ENCODE results near the gene AKR1B1. TPM values are rescaled to one million over a fixed set of nuclear protein-coding genes. Genes with fewer than 3 reads are reported as not detected.
"Not testable (repeated sequence)": the region's sequence is repeated elsewhere in the genome, so short reads cannot be mapped to it uniquely, and the experiment has no call there.

Gene AKR1B1
- total RNA-seq = 230 TPM
- long read RNA-seq, transcript AKR1B1-201 (10 exons, 1,409 nt) = major isoform, 355 of 387 reads
- long read RNA-seq, partial matches to known transcripts = 21 of 387 reads
- long read RNA-seq, other reads (novel, unspliced or antisense) = 8 of 387 reads

GRCh38 chr7:134458806-134459698, at the start of gene AKR1B1:
Gene AKR1B1, minus strand, starts transcription at chr7:134459100. Its CDS starts 38 bp downstream, at chr7:134459062.
- intact Hi-C loops (cut with micrococcal nuclease) = no loop called here
- ATAC-seq = peak; percentile 98
- DNase-seq = peak; percentile 96

DNA sequence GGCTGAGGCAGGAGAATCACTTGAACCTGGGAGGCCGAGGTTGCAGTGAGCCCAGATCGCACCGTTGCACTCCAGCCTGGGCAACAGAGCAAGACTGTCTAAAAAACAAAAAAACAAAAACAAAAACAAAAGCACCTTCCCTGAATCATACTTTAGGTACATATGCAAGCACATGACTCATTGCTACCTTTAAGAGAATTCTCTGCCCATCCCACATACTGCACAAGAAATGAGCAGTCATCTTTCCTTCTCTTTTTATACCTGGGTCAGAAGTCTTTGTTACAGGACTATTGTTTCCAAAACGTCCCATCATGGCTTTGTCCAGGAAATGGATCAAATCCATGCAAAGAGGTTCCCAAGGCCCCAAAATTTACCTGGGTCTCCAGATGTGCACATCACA, 47.0 kb upstream of the AKR1B1 start:
- ATAC-seq = no peak
- intact Hi-C loops (cut with micrococcal nuclease) = no loop called here

DNA sequence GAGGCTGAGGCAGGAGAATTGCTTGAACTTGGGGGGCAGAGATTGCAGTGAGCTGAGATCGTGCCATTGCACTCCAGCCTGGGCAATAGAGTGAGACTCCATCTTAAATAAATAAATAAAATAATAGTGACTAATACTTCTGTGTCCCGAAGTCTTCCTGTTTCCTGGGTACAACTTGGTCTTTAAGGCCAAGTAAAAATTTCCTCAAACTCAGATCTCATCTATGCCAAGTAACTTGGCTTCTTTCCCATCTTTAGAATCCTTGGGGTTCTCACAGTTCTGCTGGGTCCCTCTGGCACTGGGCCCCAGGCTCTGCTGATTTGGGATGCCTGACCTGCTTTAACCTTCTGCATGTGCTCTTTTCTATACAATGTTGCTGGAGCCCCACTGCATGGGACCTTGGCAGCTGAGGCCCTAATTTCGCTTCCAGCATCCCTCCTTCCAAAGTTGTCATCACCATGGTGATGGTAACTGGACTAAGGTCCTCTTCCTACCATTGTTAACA, 45.8 kb upstream of the AKR1B1 start:
- ATAC-seq (peak; percentile 15), DNase-seq (no peak)
- intact Hi-C loops (cut with micrococcal nuclease) = no loop called here

More for the DNA sequence above, 47.0 kb upstream of the AKR1B1 start:
- DNase-seq = no peak

DNA sequence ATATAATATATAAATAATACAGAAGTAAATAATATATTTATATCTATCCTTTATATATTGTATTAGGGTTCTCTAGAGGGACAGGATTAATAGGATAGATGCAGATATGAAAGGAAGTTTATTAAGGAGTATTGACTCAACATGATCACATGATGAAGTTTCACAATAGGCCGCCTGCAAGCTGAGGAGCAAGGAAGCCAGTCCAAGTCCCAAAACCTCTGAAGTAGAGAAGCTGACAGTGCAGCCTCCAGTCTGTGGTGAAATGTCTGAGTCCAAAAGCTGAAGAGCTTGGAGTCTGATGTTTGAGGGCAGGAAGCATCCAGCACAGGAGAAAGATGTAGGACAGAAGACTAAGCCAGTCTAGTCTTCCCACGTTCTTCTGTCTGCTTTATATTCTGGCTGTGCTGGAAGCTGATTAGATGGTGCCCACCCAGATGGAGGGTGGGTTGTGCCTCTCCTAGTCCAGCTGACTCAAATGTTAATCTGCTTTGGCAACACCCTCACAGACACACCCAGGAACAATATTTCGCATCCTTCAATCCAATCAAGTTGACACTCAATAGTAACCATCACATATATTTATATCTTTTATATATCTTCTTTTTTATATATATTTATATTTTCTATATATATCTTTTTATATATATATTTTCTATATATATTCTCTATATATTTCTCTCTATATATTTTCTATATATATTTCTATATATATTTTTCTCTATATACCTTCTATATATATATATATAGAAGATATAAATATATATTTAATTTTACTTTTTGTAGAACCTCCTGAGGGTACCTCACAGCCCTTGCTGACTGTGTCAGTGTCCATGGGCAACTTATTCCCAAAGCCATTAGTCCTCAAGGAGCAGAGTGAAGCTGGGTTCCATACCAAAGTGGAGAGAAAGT, 43.8 kb upstream of the AKR1B1 start:
- ATAC-seq = peak; percentile 86
- no peak for DNase-seq
- intact Hi-C loops (cut with micrococcal nuclease) = no loop called here

DNA sequence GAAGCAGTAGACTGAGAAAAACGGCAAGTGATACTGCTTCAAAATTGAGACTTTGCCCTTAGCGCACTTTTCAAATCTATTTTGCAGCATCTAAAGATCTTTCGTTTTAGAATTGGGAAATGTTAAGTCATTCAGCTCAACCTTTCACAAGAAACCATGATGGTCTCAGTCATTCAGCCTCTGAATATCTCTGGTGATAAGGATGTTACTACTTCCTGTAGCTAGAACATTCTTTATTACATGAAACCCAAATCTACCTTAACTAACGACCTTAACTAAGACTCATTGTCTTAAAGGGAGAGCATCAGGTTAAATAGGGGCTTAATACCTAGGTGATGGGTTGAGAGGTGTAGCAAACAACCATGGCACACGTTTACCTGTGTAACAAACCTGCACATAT, 42.1 kb upstream of the AKR1B1 start:
- DNase-seq = no peak
- no peak for ATAC-seq
- intact Hi-C loops (cut with micrococcal nuclease) = no loop called here

- DNase-seq (no peak), ATAC-seq (no peak)
- intact Hi-C loops (cut with micrococcal nuclease) = no loop called here
Measured at GRCh38 chr7:134500406-134500805, 41.5 kb upstream of the AKR1B1 start.

DNA sequence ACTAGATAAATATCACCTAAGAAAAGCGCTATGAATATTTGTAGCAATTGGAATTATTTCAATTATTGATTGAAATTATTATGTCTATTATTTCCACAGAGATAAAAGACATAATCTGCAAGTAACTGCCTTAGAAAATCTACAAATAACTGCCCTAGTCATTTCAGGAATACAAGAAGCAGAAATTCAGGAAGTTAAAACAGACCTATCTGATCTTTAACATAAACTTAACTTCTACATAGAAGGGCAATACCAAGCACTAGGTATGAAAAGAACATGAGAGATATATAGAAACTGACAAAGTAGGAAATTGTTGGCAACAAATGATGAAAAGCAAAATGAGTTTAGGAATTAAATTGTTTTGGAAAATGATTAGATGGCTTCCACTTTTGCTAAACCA, 36.6 kb upstream of the AKR1B1 start:
- intact Hi-C loops (cut with micrococcal nuclease) = no loop called here
- no peak for ATAC-seq
- DNase-seq = no peak

DNA sequence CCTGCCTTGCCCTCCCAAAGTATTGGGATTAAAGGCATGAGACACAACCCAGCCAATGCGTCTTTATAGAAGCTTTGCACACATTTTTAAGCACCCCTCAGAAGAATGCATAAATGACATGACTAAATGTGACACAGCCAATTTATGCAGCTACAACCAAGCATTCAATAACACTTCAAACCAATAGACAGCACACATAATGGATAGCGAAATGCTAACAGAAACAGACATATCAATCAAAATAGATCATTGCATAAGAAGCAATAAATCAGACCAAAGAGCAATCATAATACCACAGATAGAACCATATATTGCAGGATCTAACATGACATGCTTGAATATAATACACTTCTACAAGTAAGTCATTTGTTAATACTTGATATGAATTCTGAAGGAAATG, 34.2 kb upstream of the AKR1B1 start:
- intact Hi-C loops (cut with micrococcal nuclease) = no loop called here
- ATAC-seq (no peak), DNase-seq (no peak)

GRCh38 chr7:134487721-134488120, 28.8 kb upstream of the AKR1B1 start:
- intact Hi-C loops (cut with micrococcal nuclease); DNase-seq; ATAC-seq: not testable (repeated sequence)

DNA sequence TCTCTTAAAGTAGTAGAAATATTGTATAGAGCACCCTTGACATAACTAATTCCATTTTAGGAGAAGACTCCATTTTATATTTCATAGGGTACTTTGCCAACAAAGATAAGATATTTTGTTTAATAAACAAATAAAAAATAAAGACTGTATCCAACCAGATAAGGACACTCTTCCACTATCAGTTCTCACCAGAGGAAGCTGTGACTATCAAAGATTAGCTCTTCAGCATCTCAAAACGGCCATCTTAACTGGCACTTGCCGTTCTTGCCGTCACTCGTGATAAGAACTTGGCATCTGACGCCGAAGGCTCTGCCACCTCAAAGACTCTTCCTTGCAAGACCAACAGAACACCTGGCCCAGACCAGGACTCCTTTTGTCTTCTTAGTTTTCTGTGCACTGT, 26.3 kb upstream of the AKR1B1 start:
- no peak for ATAC-seq
- DNase-seq = no peak
- intact Hi-C loops (cut with micrococcal nuclease) = no loop called here

DNA sequence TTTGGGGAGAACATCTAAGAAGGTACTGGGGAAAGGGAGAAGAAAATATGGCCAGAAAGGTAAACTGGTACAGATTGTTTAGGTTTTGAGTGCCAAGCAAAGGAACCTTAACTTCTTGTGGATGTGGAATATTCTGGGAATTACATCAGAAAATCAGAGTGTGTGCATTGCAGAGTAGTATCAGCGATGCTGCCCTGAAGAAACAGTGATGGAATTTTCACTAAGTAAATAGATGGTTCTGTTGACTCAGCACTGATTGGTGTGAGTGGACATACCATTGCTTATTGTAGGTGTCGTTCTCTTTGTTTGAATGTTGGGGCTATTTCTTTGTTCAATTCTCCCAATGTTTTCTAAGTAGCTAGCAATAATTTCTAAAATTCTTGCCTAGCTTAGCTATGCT, 24.4 kb upstream of the AKR1B1 start:
- ATAC-seq (no peak), DNase-seq (no peak)
- intact Hi-C loops (cut with micrococcal nuclease) = no loop called here

DNA sequence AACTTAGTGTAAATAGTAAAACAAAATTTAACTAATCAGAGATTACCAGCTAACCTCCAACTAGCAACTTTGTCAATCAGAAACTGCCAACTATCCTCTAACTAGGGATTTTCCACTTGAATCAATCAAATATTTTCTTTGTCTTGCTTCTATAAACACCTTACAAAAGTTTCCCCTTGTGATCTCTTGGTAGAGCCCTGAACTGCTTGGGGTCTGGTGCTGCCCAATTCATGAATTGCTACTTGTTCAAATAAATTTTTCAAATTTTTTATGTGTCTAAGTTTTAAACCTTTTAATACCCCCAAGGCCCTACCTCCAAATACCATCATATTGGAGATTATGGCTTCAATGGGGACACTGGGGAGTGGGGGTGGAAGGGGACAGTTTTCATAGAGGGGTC, 24.0 kb upstream of the AKR1B1 start:
- intact Hi-C loops (cut with micrococcal nuclease) = no loop called here
- ATAC-seq = no peak

GRCh38 chr7:134481167-134481566, 22.3 kb upstream of the AKR1B1 start:
- ATAC-seq (peak; percentile 43), DNase-seq (no peak)
- intact Hi-C loops (cut with micrococcal nuclease) = no loop called here

More for the DNA sequence above, 24.0 kb upstream of the AKR1B1 start:
- no peak for DNase-seq

GRCh38 chr7:134480730-134481129, 21.8 kb upstream of the AKR1B1 start:
- intact Hi-C loops (cut with micrococcal nuclease) = no loop called here
- ATAC-seq (peak; percentile 90), DNase-seq (no peak)

DNA sequence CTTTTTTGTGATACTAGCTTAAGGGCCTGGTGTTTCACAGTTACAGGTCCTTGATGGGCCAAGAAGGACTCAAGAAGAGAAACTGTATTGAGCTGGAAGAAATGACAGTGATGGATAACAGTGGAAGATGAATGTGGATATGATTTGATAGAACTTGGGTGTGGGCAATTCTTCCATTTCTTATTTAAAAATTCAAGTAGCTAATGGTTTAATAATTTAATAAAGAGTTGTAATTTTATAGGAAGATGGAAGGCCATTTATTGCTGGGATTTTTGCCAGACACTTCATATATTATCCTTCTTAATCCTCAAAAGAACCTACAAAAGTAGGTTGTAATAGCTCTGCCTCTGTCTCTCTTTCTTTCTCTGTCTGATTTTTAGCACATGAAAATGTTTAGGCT, 21.3 kb upstream of the AKR1B1 start:
- intact Hi-C loops (cut with micrococcal nuclease) = no loop called here
- DNase-seq (no peak), ATAC-seq (no peak)

GRCh38 chr7:134478707-134479106, 19.8 kb upstream of the AKR1B1 start:
- intact Hi-C loops (cut with micrococcal nuclease) = no loop called here
- no peak for DNase-seq
- no peak for ATAC-seq

- ATAC-seq (no peak), DNase-seq (no peak)
- intact Hi-C loops (cut with micrococcal nuclease) = no loop called here
Measured at GRCh38 chr7:134477954-134478353, 19.1 kb upstream of the AKR1B1 start.

GRCh38 chr7:134476044-134476443, 17.1 kb upstream of the AKR1B1 start:
- no peak for DNase-seq
- intact Hi-C loops (cut with micrococcal nuclease) = no loop called here
- ATAC-seq = no peak

GRCh38 chr7:134474828-134475227, 15.9 kb upstream of the AKR1B1 start:
- intact Hi-C loops (cut with micrococcal nuclease) = no loop called here
- DNase-seq = no peak
- no peak for ATAC-seq

DNA sequence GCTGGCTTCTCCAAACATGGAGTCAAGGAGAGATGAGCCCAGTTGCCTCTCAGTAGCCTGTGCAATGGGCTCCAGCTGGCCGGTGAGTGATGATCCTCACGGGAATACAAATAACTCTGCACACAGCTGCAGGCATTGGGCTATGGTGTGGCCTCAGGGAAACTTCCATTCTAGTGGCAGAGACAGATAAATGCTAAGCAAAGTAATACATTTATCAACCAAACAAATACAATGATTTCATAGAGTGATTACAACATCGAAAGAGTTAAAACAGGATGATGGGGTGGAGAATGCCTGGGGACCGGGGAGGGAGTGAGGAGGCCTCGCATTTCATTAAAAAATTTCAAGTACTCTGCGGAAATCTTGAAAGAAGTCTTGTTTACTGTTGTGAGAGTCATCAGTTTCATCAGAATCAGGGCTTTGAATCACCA, 15.0 kb upstream of the AKR1B1 start:
- DNase-seq (no peak), ATAC-seq (peak; percentile 82)
- intact Hi-C loops (cut with micrococcal nuclease) = no loop called here

All from left ventricle myocardium superior (tissue), 1 donor.